UCSD-AML1 (cell line): ENCODE measurements around the gene FXR1.
A peak's percentile ranks its signal among the peaks of the same experiment; 100 is the strongest.
"Not testable (repeated sequence)": the region's sequence is repeated elsewhere in the genome, so short reads cannot be mapped to it uniquely, and the experiment has no call there.

Experiments
- DNase-seq: peaks from one replicate; lab custom pipeline; 2025; ENCODE audit not compliant: unreplicated experiment; lab: John Stamatoyannopoulos, UW

Gene FXR1

GRCh38 chr3:180932819-180933218 lies 20.3 kb downstream of the FXR1 start:
- DNase-seq, result no peak

- DNase-seq, result no peak
These were observed 22.2 kb downstream of the FXR1 start for GRCh38 chr3:180934638-180935037.

GRCh38 chr3:180940826-180941225 lies 28.4 kb downstream of the FXR1 start:
- DNase-seq, result no peak

- DNase-seq, result no peak
These were observed 35.4 kb downstream of the FXR1 start for GRCh38 chr3:180947761-180948390.

- no peak for DNase-seq
These were observed 47.2 kb downstream of the FXR1 start for GRCh38 chr3:180959691-180960090.

GRCh38 chr3:180961087-180961486 lies 48.6 kb downstream of the FXR1 start:
- no peak for DNase-seq

- no peak for DNase-seq
These were observed 49.1 kb downstream of the FXR1 start for GRCh38 chr3:180961552-180961951.

GRCh38 chr3:180962530-180962929 lies 50.1 kb downstream of the FXR1 start:
- no peak for DNase-seq

GRCh38 chr3:180970931-180971330 lies 58.5 kb downstream of the FXR1 start:
- no peak for DNase-seq

- no peak for DNase-seq
These were observed 61.1 kb downstream of the FXR1 start for GRCh38 chr3:180973543-180973942.

- DNase-seq, result no peak
These were observed 61.8 kb downstream of the FXR1 start for GRCh38 chr3:180974286-180974685.

- no peak for DNase-seq
These were observed 65.0 kb downstream of the FXR1 start for GRCh38 chr3:180977498-180977897.

- no peak for DNase-seq
These were observed 67.5 kb downstream of the FXR1 start for GRCh38 chr3:180979961-180980360.

- no peak for DNase-seq
These were observed 68.1 kb downstream of the FXR1 start for GRCh38 chr3:180980611-180981010.

- no peak for DNase-seq
These were observed 69.4 kb downstream of the FXR1 start for GRCh38 chr3:180981912-180982311.

GRCh38 chr3:180983136-180983535 lies 70.7 kb downstream of the FXR1 start:
- no peak for DNase-seq

- not testable (repeated sequence) for DNase-seq
These were observed 73.9 kb downstream of the FXR1 start for GRCh38 chr3:180986366-180986765.

GRCh38 chr3:180987344-180987743 lies 74.9 kb downstream of the FXR1 start:
- no peak for DNase-seq

- peak; percentile 89 for DNase-seq
These were observed 77.1 kb downstream of the FXR1 start, which contains the start of gene DNAJC19 for GRCh38 chr3:180989291-180990163. DNAJC19 (minus strand) TSS chr3:180989736; CDS start chr3:180989602, 134 bp downstream.

- no peak for DNase-seq
These were observed 78.0 kb downstream of the FXR1 start for GRCh38 chr3:180990505-180990904.

- no peak for DNase-seq
These were observed 84.0 kb downstream of the FXR1 start for GRCh38 chr3:180996415-180996932.

GRCh38 chr3:181002331-181002730 lies 89.9 kb downstream of the FXR1 start:
- DNase-seq, result not testable (repeated sequence)
